Epithelial cell of proximal tubule (primary cell): ENCODE data around the gene FTO. TPM values are rescaled to one million over a fixed set of nuclear protein-coding genes. Genes with fewer than 3 reads are reported as not detected.

Source experiments
- DNase-seq: peaks from one replicate; pipeline ENCODE4 v3.0.0-alpha.2; 2011; ENCODE audit warnings: low read depth
- H3K4me3 ChIP-seq: 2 replicates; pipeline ENCODE4 v1.5.1; 2011; ENCODE audit warnings: low read depth, mild to moderate bottlenecking, low read length
- total RNA-seq: library from RNA; depleted of rRNA; stranded (reverse); fragments of >200 nt; gene quantifications from 2 replicates; pipeline ENCODE4 v1.2.3, GENCODE V29; 2015
- TF ChIP-seq, protein P1 (sequence below): conservative IDR thresholded peaks from 2 replicates; pipeline ENCODE4 v1.5.1; 2012; ENCODE audit warnings: low read depth, mild to moderate bottlenecking, low read length

The FTO gene
- total RNA-seq, 1 donor from 2014 or later, result 62.7 TPM

DNA sequence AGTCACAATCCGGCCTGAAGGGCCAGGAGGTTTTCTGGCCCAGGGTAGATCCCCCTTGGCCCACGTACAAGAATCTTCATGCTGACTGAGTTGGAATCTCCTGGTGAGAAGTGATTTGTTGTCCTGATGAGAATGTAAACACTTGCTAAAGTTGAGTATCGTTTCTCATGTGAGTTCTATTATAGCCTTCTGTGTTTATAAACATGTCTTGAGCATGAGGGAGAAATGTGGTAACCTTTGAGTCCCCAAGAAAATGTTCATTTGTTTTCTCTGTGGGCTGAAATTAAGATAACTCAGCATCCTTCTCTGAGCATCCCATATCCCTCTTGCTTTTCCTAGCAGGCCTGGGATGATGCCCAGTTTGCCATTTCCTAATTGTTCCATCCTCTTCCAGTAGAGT is 204.8 kb downstream of the FTO start:
- no peak overlapping the region for H3K4me3 ChIP-seq
- TF ChIP-seq, protein P1, sequence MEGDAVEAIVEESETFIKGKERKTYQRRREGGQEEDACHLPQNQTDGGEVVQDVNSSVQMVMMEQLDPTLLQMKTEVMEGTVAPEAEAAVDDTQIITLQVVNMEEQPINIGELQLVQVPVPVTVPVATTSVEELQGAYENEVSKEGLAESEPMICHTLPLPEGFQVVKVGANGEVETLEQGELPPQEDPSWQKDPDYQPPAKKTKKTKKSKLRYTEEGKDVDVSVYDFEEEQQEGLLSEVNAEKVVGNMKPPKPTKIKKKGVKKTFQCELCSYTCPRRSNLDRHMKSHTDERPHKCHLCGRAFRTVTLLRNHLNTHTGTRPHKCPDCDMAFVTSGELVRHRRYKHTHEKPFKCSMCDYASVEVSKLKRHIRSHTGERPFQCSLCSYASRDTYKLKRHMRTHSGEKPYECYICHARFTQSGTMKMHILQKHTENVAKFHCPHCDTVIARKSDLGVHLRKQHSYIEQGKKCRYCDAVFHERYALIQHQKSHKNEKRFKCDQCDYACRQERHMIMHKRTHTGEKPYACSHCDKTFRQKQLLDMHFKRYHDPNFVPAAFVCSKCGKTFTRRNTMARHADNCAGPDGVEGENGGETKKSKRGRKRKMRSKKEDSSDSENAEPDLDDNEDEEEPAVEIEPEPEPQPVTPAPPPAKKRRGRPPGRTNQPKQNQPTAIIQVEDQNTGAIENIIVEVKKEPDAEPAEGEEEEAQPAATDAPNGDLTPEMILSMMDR, result no peak
- no peak for DNase-seq

DNA sequence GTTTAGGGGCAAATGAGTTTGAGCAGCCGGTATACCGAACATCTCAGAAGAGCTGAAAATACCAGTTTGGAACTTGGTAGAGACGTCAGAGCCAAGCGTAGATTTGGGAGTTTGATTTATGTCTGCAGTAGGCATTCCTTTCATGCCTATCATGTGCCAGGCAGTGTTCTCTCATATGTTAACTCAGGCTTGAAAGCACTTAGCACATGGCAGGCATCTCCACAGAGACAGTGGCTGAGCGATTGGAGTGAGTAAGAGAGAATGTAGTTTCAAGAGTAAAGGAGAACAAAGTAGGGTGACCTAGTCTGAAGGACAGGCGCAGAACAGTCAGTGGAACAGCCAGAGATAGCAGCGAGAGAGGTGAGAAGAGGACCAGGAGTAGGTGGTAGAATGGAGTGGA is 207.0 kb downstream of the FTO start:
- DNase-seq, result no peak
- TF ChIP-seq, protein P1, result no peak
- no peak overlapping the region for H3K4me3 ChIP-seq

DNA sequence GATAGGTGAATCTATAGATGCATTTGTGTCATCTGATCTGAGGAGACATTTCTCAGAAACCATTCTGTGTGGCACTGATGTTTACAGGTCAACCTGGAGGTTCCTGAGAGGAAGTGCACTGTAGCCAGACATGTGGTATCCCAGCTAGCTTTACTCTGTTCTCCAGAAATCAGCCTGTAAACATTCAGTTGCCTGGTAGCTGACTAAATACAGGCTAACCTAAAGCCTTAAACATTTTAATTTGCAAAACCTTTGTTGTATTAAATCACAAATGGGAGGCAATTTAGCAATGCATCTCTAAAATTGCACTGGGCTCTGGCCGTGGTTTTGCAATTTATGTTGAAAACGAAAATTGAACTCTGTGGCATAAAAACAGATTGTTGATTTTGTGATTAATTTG is 207.6 kb downstream of the FTO start:
- no peak overlapping the region for H3K4me3 ChIP-seq
- TF ChIP-seq, protein P1, result no peak
- DNase-seq, result no peak

DNA sequence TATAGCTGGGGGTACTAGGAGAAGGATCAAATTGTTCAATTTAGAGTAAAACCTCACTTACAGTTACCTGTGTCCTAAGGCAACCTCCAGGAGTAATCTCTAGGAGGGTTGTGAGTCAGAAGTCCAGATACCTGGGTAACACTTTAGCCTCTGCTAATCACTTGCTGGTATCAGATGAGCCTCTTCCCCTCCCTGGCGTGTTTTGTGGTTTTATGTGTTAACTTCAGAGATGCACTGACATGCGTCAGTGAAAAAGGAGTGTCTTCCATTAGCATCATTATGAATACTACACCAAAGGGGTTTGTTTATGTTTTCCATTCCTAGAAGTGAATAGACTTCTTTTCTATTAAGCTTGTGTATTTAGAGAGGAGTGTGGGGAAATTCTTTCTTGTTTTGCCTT is 208.2 kb downstream of the FTO start:
- H3K4me3 ChIP-seq, result no peak overlapping the region
- TF ChIP-seq, protein P1, result no peak
- DNase-seq, result no peak

DNA sequence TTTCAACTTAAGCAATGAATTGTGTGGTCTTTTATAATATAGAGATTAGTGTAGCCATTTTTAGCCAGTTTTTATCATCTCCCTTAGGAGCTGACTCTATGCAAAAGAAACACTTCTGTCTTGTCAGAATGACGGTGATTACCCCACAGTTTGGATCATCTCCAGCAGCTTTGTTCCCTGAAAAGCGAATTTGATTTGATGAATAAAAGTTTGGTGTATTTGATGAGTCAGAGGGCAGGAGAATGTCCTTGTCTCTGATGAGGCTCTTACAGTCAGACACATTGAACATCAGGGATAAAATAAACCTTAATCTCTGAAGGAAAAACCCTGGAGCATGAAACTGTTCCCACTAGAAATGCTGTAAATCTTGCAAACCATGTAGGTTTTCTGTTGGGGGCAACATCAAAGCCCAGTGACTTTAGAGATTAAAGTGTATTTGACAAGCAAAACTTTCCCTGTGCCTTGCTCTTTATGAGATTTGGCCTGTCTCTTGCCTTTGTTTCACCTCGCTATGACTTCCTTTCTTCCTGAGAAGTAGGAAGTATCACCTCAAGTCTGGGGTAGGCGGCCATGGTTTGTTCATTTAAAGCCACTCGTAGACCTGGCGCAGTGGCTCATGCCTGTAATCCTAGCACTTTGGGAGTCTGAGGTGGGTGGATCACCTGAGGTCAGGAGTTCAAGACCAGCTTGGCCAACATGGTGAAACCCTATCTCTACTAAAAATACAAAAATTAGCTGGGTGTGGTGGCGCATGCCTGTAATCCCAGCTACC is 209.3 kb downstream of the FTO start:
- no peak overlapping the region for H3K4me3 ChIP-seq
- DNase-seq, result no peak
- TF ChIP-seq, protein P1, result no peak

DNA sequence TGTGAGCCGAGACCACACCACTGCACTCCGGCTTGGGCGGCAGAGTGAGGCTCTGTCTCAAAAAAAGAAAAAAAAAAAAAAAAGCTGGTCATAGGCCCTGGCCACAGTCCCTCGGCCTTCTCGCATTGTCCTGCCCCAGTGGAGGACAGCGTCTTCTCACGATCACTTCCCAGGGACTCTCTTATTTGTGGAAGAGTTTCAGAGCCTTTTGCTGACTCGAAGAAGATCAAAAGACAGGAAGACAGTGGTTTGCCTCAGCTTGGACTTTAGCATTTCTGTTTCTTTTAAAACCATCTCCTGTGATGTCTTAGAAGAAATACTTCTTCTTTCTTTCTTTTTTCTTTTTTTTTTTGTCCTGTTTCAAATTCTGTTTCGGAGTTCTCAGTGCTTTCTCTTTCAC is 210.0 kb downstream of the FTO start:
- H3K4me3 ChIP-seq, result no peak overlapping the region
- TF ChIP-seq, protein P1, result no peak
- DNase-seq, result no peak

DNA sequence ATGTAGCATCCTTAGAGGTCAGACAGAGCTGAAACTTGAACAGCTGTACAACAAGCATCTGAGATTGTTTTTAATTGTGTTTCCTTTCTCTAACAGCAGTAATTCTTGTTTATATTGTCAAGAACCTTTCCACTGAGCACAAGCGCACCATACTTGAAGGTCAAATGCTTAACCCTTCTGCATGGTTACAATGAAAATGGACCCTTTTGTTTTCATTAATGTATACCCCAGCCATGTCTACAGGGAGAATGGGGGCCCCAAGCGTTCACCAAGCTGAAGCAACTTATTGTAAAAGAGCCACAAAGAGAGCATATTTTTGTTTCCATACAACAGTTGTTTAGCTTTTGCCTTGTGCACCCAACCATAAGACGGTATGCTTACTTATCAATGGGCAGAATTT is 210.8 kb downstream of the FTO start:
- no peak overlapping the region for H3K4me3 ChIP-seq
- TF ChIP-seq, protein P1, result no peak
- DNase-seq, result no peak
